HG03097 (cell line): ENCODE measurements around the gene SORCS2.
"Not testable (repeated sequence)": the region's sequence is repeated elsewhere in the genome, so short reads cannot be mapped to it uniquely, and the experiment has no call there.

Experiments used
- ATAC-seq: cut with Tn5 transposase; IDR thresholded peaks from one replicate; pipeline ENCODE4 v1.9.1; 2021; ENCODE audit not compliant: unreplicated experiment, low FRiP score

SORCS2 gene

GRCh38 chr4:7553280-7553679 lies 360.9 kb downstream of the SORCS2 start:
- no peak for ATAC-seq

- ATAC-seq = no peak
Measured at GRCh38 chr4:7554905-7555304, 362.6 kb downstream of the SORCS2 start.

- no peak for ATAC-seq
Measured at GRCh38 chr4:7556558-7556957, 364.2 kb downstream of the SORCS2 start.

GRCh38 chr4:7557456-7557855 lies 365.1 kb downstream of the SORCS2 start:
- no peak for ATAC-seq

GRCh38 chr4:7558436-7558835 lies 366.1 kb downstream of the SORCS2 start:
- no peak for ATAC-seq

- no peak for ATAC-seq
Measured at GRCh38 chr4:7559316-7559715, 367.0 kb downstream of the SORCS2 start.

- ATAC-seq = no peak
Measured at GRCh38 chr4:7559741-7560395, 367.5 kb downstream of the SORCS2 start.

- ATAC-seq = no peak
Measured at GRCh38 chr4:7561557-7561956, 369.2 kb downstream of the SORCS2 start.

GRCh38 chr4:7564242-7564641 lies 371.9 kb downstream of the SORCS2 start:
- ATAC-seq = no peak

- no peak for ATAC-seq
Measured at GRCh38 chr4:7565483-7565882, 373.1 kb downstream of the SORCS2 start.

GRCh38 chr4:7569810-7570783 lies 377.8 kb downstream of the SORCS2 start:
- no peak for ATAC-seq

- ATAC-seq = no peak
Measured at GRCh38 chr4:7571001-7571400, 378.7 kb downstream of the SORCS2 start.

- ATAC-seq = no peak
Measured at GRCh38 chr4:7571701-7572100, 379.4 kb downstream of the SORCS2 start.

GRCh38 chr4:7572894-7573293 lies 380.6 kb downstream of the SORCS2 start:
- ATAC-seq = no peak

GRCh38 chr4:7573576-7574091 lies 381.3 kb downstream of the SORCS2 start:
- ATAC-seq = no peak

- no peak for ATAC-seq
Measured at GRCh38 chr4:7574287-7575014, 382.1 kb downstream of the SORCS2 start.

- ATAC-seq = no peak
Measured at GRCh38 chr4:7575426-7575825, 383.1 kb downstream of the SORCS2 start.

- not testable (repeated sequence) for ATAC-seq
Measured at GRCh38 chr4:7577361-7578039, 385.2 kb downstream of the SORCS2 start.

- ATAC-seq = no peak
Measured at GRCh38 chr4:7581477-7581876, 389.1 kb downstream of the SORCS2 start.

- ATAC-seq = no peak
Measured at GRCh38 chr4:7582313-7583097, 390.2 kb downstream of the SORCS2 start.
